Cardiac septum (tissue), 1 donor: ENCODE data around the gene HTR6. TPM values are rescaled to one million over a fixed set of nuclear protein-coding genes. Genes with fewer than 3 reads are reported as not detected.

Source experiments
- DNase-seq: peaks from one replicate; pipeline ENCODE4 v3.0.0-alpha.2; 2020; ENCODE audit warnings: low spot score
- intact Hi-C: fragments of 100-400 bp; cut with DNase I; formaldehyde crosslinking; loops from one replicate; pipeline ENCODE4 v1.14.0; 2022
- total RNA-seq: library from RNA; stranded (reverse); fragmentation: NEBNext Ultra II Directional; extraction: Animal tissue kit (Norgen Biotek cat#: 25700); gene quantifications from one replicate; pipeline ENCODE4 v1.2.1, GENCODE V29; 2021
- donor health status: DM: no; HTN: no; CAD: no.

The HTR6 gene
- total RNA-seq, 1 donor from 2014 or later: not detected

DNA sequence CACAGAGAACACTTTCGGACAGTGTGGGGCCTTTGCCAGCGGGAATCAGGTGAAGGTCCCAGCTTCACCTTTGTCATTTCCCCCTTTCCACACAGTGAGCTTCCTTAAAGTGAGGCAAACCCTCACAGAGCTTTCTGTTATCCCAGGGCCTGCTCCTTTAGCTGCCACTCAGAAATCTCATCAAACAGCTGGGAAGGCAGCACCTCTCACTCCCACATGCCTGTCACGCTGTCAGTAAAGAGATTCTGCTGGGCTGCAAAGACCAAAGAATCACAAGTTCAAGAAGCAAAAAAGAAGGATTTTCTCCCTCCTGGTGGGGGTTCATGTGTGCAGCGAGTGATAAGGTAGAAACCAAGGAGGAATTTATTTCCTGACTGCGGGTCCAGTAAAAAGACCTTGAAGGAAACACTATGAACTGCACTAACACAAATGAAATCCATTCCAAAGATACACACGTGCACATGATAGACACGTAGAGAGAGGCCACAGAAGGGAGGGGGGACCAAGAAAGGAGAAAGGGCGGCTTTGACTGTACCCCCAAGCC, 44.0 kb downstream of the HTR6 start:
- intact Hi-C loops: no loop called here
- DNase-seq: no peak

DNA sequence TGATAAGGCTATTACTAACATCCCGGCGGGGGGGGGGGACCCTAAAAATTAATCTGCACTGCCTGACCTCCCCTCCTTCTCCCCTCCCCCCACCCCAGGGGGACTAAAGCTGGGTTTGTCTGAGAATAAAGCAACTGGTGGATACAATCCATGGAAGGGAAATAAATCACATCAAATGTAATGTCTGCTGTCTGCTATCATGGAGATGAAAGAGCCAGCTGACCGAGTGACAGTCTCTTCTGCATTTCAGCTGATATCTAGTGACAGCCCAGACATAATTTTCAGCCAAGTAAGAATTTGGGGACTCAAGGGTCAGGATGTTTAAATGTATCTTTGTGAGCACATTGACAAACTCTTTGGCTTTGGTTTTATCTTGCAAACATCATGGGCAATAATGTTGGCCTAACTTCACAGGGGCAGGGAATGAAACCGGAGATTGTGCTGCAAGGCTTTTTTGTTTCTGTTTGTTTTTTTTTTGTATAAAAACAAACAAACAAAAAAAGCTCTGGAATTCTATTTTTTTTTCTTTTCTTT, 44.7 kb downstream of the HTR6 start:
- no peak for DNase-seq
- intact Hi-C loops: no loop called here

DNA sequence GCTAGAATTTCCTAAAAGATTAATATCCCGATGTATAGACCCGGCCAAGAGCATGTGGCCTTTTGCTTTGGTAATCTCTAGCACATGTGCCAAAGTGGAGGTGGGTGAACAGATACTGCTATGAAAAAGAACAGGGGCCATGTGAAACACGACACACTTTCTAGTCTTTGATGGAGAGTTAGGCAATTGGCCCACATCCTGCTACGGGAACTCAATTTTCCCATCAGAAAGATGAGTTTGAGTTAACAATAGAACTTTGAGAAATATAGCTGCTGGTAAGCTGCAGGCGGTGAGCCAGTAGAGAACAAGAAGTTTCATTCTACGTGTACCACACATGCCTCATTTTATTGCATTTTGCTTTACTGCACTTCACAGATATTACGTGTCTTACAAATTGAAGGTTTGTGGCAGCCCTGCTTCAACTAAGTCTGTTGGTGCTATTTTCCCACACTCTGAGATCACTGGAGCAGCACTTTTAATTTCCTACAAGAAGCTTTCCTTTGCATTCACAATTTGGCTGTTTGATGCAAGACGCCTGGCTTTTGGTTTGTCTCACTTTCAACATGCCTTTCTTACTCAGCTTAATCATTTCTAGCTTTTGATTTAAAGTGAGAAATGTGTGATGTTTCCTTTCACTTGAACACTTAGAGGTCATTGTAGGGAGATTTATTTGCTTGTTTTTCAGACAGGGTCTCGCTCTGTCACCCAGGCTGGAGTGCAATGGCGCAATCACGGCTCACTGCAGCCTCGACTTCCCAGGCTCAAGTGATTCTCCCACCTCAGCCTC, 46.3 kb downstream of the HTR6 start:
- no peak for DNase-seq
- intact Hi-C loops: no loop called here

DNA sequence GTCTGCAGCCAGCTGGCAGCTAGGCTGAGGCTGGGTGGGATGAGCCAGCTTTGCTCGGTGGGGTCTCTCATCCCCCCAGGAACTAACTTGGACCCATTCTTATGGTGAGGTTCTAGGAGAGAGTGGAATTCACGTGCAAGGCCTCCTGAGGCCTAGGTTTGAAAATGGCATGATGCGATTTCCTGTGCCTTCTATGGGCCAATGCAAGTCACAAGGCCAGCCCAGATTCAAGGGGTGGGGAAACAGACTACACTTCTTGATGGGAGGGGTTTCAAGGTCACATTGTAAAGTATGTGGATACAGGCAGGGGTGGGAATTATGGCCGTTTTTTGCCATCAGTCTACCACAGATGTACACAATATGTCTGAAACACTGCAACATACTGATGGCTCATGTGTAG, 48.3 kb downstream of the HTR6 start:
- DNase-seq: no peak
- intact Hi-C loops: no loop called here

DNA sequence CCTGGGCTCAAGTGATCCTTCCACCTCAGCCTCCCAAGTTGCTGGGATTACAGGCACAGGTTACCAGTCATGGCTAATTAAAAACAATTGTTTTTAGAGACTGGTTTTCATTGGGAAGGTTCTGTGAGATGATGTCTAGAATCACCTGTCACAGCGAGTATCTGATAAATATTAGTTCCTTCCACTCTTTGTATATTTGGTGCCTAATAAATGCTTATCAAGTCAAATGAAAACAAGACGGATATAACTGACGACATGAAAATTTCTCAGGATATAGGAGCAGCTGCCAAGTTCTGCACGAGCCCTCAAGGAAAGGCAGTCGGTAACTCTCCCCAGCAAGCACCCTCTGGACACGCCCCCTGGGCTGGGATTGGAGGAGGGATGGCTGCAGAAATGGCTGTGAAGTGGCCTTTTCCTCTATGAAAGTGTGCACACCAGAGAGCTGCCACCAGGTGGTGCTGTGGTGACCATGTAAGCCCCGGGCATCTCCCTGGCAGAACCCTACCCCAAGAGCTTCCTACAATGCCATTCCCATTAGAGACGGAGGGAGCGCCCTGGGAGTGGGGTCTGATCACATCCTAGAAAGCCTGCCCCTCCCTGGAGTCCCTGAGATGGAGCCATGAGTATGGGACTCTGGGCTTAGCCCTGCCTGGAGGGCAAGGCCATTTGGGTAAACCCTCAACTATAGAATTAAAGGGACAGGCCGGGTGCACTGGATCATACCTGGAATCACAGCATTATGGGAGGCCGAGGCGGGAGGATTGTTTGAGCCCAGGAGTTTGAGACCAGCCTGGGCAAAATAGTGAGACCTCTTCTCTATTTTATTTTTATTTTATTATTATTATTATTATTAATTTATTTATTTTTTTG, 50.9 kb downstream of the HTR6 start:
- peak; percentile 82 for DNase-seq
- intact Hi-C loops: no loop called here

DNA sequence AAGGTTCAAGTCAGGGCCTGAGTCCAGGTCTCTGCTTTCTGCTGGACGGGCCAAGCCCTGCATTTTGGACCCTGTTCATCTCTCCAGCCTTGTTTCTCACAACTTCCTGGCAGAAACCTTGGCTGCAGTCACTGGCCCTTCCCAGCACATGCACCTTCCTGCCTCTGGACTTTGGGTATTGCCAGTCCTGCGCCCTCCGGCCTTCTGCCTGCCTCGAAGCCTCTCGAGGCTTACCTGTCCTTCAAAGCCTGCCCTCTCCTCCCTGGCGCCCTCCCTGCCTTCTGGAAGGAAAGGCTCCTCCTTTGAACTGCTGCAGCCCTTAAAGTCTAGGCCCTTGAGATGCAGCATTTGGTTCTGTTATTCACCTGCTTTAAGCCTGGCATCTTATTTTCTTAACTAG, 52.8 kb downstream of the HTR6 start:
- intact Hi-C loops: no loop called here
- DNase-seq: no peak

DNA sequence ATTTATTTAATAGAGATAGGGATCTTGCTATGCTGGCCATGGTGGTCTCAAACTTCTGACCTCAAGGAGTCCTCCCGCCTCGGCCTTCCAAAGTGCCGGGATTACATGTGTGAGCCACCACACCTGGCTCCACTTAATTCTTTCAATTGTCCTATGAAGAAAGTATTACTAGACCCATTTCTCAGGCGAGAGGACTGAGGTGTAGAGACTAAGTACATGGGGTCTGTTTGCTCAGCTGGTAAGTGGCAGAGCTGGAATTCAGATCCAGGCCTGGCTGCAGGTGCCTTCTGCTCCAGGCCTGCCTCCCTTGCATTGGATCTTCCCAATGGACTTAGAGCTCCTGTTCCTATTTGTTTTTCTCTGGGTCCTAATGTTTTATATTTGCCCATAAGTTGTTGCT, 55.5 kb downstream of the HTR6 start:
- no peak for DNase-seq
- intact Hi-C loops: no loop called here

DNA sequence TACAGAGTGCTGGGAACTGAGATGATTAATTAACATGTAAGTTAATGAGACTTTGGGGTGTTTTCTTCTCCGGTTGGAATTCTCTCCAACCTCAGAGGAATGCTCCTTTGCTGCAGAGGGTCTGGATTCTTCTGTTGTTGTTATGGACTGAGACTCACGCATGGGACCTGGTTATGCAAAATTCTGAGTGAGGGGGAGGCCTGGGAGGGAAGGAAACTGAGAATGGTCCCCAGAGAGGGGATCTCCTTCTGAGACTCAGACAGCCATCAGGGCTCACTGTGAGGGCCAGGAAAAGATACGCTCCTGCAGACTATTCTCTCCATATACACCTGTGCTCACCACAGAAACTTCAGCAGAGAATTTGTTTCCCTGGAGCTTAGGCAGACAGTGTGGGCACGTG, 56.3 kb downstream of the HTR6 start:
- intact Hi-C loops: no loop called here
- DNase-seq: no peak

DNA sequence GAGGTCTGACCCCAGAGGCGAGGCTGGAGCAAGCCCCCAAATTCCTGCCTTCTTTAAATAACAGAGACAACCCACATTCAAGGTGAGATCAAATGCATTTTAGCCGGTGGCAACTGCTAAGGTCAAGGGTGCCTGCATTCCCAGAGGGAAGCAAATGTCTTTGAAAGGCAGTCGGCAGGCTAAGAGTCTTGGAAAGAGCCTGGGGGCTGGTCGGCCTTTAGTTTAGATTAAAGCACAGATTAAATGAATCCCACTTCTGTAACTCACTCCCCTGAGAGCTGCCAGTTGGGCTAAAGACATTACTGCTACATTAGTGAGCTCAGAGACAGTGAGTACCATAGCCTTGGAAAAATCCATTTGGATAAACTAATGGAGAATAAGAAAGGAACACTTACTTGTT, 59.2 kb downstream of the HTR6 start:
- intact Hi-C loops: no loop called here
- DNase-seq: no peak

DNA sequence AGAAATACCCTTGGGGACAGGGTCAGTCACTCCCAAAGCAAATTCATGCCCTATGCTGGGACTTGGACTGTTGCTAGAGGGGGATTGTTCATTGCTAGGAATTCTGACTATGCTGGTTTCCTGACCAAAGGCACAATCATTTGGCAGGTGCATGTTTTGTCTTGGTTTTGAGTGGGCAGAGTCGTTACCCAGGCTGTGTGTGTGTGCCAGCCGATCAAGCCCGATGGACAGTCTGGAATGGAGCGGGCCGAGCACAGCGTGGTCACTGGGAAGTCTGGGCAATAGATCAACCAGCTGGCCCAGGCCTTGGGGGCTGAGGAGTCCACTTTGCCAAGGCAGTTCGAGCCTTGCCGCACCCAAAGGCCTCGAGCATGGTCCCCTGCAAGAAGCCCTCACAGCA, 60.9 kb downstream of the HTR6 start:
- intact Hi-C loops: no loop called here
- DNase-seq: no peak

DNA sequence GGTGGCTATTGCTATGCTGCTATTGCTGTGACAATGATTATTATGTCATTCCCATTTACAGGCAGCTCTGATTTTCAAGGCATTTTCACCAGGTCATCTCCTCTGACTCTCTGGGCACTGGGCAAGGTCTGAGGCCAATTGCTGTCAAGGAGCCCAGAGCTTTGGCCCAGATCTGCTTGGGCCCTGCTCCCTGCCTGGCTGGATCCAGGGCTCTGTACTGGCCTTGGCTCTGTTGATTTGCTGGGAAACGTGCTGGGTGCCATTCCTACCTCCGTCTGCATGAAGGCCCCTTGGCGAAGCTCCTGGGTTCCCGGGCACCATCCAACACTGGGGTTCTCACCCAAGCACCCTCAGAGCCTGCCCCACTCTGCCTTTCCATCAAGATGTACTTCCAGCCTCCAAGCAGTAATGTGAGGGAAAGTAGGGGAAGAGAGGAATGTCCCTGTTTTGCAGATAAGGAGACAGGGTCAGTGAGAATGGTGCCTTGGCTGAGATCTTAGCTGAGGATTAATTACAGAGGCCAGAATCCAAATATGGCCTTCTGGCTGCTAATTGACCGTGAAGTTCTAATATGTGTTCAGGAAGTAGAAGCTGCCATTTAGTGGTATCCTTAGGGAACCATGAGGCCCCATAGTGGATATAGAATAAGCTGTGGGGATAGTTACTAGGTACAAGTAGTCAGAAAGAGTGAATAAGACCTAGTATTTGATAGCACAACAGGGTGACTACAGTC, 63.9 kb downstream of the HTR6 start:
- DNase-seq: no peak
- intact Hi-C loops: no loop called here

DNA sequence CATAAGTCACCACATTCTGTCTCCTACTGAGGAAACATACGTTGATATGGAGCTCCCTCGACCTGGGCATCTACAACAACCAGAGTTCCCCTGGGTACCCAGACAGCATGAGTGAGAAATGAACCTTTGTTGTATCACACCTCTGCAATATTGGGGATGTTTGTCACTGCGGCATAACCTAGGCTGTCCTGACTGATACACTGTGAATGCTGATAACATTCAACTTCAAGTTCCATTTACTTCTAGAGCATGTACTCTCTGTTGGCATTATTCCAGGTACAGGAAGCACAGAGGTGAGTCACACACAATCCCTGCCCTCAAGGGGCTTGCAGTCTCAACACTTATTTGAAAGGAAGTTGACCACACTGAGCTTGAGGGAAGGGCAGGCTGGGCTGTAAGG, 65.6 kb downstream of the HTR6 start:
- no peak for DNase-seq
- intact Hi-C loops: no loop called here

Other genes starting within 250 kb of the HTR6 start
- 213 TPM for gene CAPZB, start 179.3 kb upstream of the HTR6 start, total RNA-seq
- 55.9 TPM for gene NBL1, start 20.6 kb upstream of the HTR6 start, total RNA-seq
- 9.3 TPM for gene TMCO4, start 135.0 kb downstream of the HTR6 start, total RNA-seq
- not detected for gene RNF186, start 150.4 kb downstream of the HTR6 start, total RNA-seq
- gene OTUD3, start 217.5 kb downstream of the HTR6 start, total RNA-seq: 4.7 TPM